GM21515 (cell line): ENCODE data around the gene IDS.
"Not testable (repeated sequence)": the region's sequence is repeated elsewhere in the genome, so short reads cannot be mapped to it uniquely, and the experiment has no call there.

Source experiments
- ATAC-seq: cut with Tn5 transposase; IDR thresholded peaks from one replicate; pipeline ENCODE4 v1.9.1; 2021; ENCODE audit not compliant: unreplicated experiment

IDS gene

DNA sequence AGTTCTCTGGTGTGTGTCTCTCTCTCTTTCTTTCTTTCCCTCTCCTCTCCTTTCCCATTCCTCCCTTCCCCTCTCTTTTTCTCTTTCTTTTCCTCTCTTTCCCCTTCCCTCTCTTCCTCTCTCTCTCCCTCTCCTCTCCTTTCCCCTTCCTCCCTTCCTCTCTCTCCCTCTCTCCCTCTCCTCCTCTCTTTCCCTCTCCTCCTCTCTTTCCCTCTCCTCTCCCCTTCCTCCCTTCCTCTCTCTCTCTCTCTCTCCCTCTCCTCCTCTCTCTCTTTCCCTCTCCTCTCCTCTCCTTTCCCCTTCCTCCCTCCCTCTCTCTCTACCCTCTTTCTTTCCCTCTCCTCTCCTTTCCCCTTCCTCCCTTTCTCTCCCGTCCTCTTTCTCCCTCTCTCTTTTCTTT is 23.3 kb upstream of the IDS start:
- no peak for ATAC-seq

DNA sequence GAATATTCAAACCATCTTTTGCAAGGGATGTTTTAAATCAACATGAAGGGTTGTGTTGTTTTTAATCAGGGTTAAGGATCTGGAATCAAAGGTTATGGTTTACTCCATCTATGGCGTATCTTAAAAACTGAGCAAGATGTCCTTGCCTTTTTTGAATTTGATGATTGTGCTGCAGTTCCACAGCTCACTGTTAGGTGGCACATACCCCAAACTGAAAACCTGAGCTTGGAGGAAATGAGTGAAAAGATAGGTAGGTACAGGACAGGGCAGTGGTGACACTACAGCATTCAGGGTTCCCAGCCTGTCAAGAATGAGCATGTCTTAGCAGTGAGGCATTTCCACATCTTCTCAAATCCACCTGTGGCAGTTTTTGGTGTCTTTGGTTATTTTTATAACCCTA is 22.6 kb upstream of the IDS start:
- no peak for ATAC-seq

DNA sequence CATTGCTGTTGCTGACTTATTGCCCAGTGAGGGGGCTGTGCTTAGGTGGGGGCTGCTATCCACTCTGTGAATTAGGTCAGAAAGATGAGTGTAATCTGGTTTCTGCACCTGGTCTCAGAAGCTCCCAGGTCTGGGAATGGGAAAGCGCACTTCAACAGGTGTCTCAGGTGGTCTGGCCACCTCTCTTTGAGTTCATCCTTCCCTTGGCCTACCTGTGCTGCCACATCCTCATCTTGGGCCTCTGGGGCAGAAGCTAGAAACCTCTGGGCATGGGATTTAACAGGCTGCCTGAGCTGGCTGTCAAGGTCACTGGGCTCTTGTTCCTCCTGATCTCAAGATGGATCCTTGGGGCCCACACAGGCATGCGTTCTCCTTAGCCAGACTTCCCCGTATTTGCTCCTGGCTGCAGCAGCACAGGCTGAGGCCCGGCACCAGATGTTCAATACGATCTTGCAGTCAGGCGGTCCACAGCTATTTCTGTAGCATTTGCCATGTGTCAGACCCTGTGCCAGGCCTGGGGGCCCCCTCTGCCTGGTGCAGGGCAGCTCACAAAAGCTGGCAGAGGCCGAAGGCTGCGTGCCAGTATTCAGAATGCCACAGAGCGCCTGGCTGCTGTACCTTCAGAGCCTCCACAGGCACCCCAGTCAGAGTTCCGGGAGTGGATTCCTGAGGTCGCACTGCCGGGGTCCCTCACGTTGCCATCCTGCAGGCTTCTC is 21.4 kb upstream of the IDS start:
- not testable (repeated sequence) for ATAC-seq

DNA sequence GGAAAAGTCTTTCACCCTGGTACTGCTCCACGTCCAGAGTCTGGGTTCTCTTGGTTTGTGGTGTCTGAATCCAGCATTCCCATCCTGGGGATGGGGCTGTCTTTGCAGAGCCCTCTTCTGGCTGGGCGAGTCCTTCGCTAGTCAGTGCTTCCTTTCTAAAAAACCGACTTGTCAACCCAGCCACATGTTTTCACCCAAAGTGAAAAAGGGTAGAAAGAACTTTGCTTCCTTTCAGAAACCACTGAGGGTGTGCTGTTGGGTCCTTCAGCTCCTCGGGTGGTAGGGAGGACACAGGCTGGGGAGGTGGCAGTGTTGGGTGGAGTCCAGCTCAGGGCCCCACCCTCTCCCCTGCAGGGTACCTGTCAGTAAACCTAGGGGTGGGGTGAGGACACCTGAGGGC is 20.8 kb upstream of the IDS start:
- ATAC-seq = peak; percentile 46

DNA sequence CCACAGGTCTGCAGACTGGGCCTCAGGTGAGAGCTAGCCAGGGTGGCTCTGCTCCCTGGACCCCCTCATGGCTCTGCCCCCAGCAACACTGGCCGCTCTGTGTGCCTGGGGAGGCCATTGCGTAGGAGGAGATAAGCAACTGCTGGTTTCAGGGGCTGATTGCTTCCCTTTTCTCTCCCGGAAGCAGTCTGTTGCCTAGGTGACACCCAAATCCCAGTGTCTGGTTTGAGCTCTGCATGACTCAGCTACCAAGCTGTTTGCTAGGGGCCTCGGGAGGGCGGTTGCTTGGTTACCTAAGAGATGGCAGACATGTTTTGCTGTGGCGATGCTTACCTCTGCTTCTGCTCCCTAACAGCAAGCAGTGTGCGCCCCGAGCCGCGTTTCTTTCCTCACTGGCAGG is 20.3 kb upstream of the IDS start:
- peak; percentile 92 for ATAC-seq

DNA sequence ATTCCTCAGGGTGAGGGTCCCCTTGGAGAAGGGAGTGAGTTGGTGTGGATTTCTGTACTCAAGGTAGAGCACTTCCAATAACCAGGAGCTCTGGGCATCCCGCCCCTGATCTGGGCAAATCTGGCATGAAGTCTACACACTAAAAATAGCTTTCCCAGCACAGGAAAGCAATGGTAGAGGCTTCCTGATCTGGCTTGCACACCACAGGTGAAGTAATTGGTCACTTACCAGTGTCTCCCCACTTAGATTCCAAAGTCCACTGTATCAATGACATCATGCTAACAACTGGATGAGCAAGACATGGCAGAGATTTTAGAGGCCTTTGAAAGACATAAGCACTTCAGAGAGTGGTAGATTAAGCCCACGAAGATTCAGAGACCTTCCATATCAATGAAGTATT is 17.8 kb upstream of the IDS start:
- no peak for ATAC-seq

DNA sequence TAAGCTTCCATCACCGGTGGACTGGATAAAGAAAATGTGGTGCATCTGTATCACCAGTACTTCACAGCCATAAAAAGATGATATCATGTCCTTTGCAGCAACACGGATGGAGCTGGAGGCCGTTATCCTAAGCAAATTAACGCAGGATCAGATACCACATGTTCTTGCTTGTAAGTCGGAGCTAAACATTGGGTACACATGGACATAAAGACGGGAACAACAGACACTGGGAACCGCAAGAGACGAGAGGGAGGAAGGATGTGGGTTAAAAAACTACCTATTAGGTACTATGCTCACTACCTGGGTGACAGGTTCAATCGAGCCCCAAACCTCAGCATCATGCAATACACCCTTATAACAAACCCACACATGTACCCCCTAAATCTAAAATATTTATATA is 16.3 kb upstream of the IDS start:
- ATAC-seq = no peak

DNA sequence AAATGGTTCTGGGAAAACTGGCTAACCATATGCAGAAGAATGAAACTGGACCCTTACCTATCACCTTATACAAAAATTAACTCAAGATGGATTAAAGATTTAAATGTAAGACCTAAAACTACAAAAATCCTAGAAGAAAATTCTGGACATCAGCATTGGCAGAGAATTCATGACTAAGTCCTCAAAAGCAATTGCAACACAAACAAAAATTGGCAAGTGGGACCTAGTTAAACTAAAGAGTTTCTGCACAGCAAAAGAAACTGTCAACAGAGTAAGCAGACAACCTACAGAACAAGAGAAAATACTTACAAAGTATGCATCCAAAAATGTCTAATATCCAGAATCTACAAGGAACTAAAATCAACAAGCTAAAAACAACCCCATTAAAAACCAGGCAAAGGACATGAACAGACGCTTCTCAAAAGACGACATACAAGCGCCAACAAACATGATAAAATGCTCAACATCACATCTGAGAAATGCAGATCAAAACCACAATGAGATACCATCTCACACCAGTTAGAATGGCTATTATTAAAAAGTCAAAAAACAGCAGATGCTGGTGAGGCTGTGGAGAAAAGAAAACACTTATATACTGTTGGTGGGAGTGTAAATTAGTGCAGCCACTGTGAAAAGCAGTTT is 15.7 kb upstream of the IDS start:
- not testable (repeated sequence) for ATAC-seq

DNA sequence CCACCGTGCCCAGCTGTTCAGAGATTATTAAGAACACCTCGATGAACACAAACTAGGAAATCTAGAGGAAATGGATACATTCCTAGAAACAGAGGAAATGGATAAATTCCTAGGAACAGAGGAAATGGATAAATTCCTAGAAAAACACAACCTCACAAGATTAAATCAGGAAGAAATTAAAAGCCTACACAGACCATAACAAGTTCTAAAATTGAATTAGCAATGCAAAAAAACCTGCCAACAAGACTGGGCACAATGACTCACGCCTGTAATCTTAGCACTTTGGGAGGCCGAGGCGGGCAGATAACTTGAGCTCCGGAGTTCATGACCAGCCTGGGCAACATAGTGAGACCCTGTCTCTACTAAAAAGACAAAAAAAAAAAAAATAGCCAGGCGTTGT is 13.1 kb upstream of the IDS start:
- ATAC-seq = no peak

DNA sequence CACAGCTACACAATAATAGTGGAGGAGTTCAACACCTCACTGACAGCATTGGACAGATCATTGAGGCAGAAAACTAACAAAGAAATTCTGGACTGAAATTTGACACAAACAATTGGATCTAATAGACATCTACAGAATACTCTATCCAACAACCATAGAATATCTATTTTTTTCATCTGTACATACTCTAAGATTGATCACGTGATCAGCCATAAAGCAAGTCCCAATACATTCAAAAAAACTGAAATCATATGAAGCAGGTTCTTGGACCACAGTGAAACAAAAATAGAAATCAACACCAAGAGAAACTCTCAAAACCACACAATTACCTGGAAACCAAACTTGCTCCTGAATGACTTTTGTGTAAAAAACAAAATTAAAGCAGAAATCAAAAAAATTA is 12.2 kb upstream of the IDS start:
- ATAC-seq = no peak

DNA sequence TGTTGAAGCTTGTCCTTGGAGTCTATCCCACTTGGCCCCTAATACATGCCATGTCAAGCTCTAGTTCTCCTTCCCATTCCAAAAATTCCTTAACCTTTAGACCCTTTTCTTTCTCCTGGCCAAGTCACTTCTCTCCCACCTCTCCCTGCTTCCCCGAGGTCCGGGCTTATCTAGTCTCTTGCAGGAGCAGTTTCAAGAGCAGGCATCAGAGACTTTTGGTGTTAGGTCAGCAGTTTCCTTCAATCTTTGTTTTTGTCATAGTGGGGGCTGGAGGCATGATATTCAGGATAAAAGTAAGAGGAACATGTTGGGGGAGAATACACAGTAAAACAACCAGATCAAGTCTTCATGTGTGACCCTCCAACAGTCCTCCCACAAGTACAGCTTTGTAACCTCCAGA is 11.5 kb upstream of the IDS start:
- no peak for ATAC-seq

DNA sequence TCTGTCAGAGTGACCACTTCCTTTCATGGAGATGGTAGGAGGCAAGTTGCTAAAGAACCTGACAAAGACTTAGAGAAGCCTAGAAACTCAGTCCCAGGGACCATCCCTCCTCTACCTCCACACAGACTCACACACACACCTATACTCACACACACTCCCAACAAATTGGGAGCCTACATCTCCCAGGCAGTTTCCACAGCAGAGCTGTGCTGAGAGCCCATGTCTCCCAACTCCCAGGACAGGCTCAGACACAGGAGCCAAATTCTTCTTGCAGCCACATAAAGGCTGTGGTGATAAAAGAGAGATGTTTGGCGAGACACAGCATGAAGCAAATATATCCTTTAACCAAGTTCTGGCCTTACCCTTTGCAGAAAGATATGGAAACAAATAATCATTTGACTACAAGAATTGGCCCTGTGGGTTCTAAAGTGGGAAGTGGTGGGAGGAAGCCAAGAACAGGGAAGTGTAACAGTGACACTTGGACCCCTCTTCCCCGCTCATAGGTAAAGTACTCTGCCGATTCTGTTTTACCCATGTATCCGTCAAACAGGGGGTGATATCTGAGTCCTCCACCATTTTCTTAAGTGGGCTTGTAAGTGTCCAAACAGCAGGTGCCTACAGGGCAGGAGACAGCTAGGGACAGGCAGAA is 11.0 kb upstream of the IDS start:
- no peak for ATAC-seq

DNA sequence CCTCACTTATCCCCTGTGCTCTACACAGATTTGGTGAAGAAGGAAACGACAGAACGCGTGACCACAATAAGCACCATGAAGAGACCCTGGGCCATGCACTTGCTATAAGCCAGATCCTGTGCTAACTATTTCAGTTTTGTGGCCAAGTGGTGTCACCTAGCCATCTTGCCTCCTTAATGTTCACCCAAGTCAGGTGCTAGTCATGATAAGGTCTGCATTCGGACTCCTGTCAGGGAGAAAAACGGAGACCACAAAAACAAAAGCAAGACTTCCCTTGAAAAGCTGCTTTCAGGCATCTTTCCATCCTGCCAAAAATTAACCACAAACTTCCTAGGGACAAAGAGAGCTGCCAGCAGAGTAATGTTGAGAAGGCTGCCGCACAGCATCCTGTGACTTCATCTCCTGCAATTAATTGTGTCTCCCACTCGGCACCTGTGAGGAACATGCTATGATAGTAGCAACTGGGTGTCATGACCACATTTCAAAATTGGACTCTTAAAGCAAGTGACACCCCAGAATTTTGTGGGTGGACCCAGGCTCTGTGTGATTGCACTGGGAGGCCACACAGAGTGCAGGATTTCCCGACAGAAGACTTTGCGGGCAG is 8.8 kb upstream of the IDS start:
- ATAC-seq = no peak

DNA sequence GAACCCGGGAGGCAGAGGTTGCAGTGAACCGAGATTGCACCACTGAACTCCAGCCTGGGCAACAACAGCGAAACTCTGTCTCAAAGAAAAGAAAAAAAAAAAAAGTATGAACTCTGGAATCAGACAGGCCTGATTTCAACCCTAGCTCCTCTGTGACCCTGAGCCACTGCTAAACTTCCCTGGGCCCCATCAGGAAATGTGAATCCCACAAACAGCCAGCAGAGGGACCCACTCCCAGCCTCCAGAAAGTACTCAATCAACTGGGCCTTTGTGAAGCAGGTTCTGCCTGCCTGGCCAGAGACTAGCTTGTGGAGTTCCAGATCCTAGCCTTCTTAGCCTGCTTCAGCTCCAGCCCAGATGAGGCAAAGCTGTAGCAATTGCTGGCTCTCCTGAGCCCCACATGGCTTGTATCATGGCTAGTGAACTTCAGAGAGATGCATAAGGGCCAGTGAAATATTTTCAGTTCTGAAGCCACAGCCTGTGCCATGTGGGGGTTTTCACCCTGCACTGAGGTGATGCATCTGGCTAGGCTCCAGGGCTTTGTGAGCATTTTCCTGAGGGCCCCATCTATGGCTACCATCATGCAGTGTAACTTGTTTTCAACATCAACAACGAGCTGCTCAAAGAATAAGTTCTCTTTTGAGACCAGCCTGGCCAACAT is 7.2 kb upstream of the IDS start:
- ATAC-seq = peak; percentile 92

DNA sequence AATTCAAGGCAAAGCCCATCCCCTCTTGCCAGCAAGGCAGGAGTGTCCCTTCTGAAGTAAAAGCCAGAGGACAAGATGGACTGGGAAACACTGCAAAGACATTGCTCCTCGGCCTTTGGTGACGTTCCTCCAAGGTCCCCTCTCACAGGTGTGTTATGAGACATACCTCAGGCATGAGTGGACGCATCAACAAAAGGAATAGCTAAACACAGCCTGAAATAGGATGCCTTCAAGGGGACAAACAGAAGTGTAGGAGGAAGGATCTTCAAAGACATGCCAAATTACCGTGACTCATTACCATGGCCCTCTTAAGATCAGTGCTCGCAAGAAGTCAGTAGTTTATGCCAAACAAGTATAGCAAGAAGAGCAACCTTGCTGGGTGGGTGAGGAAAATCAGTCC is 6.0 kb upstream of the IDS start:
- no peak for ATAC-seq

DNA sequence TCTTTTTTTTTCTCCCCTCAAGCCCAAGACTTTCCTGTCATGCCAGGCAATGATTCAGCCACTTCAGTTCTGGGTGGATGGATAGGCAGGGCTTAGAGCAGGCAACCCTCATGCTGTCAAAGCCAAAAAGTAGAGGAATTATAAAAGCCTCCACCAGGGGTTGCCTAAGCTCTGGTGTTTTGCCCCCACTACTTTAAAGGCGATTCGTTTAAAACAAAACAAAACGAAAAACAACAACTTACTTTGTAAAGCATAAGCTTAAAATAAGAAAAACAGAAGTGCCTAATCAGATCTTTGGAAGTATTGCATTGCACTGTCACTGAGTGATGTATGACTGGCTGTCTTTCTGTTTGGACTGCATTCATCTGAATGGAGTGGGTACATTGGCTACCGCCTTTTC is 5.3 kb upstream of the IDS start:
- no peak for ATAC-seq

DNA sequence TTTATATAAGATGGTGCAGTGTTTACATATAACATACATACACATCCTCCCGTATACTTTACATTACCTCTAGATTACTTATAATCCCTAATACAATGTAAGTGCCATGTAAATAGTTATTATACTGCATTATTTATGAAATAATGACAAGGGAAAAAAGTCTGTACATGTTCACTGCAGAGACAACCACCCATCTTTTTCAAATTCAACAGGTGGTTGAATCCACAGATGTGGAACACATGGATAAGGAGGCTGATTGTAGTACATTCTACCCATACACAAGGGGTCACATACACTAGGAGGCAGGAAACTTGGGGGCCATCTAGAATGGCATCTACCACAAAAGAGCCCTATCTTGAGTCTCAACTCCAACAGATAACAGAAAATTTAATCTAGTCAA is 3.4 kb upstream of the IDS start:
- ATAC-seq = no peak

DNA sequence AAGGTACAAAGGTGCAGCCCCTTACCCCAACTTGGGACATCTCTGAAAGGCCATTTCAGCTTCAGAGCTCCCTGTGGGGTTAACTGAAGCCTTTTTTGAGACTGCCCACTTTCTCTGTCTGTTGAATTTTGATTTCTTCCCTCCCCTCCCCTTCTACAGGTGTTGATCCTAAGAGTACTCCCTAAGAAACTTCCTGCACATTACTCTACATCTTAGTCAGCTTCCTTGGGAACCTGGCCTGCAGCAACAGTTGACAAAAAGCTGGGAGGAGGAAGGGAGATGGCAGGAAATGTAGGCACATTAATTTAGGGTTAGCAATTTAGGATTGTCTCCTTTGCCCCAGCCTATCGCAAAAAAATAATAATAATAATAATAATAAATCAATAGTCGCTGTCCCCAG is 1.2 kb upstream of the IDS start:
- ATAC-seq = no peak

DNA sequence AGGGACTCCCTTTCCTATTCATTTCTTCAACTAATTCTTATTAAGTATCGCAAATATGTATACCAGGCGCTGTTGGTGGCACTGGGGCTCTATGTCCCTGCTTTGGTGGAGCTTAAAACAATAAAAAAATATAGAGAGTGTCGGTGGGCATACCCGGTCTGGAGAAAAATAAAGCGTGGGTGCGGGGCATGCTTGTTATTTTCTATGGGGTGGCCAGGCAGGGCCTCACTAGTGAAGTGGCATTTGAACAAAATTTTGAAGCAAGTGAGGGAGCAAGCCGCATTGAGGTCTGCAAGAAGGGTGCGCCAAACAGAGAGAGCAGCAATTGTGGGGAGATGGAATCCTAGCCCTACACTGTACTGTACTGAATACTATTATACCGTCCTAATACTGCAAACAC is 565 bp upstream of the IDS start:
- no peak for ATAC-seq

DNA sequence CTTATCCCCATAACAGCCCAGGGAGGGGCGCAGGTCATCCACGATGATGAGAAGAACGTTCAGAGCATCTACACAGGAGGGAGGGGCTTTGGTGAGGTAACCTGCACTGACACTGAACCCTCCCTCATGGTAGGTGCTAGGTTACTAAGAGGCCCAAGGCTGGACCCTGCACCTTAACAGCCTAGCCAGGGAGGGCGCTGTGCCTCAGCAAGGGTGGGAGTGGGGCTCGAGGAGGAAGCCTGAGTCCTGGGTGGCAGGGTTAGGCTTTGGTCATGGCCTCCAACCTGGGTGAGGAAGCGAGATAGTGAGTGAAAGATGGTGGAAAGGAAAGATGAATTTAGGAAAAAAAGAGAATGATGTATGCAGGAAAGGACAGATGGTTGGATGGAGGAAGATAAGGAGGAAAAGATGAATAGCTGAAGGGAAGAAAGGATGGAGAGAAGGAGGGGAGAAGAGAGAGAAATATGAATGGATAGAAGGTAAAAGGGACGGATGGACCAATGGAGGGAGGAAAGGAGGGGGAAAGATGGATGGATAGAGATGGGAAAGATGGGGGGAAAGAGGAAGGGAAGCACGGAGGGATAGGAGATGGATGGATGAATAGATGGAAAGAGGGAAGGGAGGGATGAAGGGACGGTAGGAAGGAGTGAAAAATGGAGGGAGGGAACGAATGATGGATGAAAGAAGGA is 736 bp downstream of the IDS start:
- peak; percentile 48 for ATAC-seq

DNA sequence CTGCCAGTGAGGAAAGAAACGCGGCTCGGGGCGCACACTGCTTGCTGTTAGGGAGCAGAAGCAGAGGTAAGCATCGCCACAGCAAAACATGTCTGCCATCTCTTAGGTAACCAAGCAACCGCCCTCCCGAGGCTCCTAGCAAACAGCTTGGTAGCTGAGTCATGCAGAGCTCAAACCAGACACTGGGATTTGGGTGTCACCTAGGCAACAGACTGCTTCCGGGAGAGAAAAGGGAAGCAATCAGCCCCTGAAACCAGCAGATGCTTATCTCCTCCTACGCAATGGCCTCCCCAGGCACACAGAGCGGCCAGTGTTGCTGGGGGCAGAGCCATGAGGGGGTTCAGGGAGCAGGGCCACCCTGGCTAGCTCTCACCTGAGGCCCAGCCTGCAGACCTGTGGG is 1.7 kb downstream of the IDS start:
- peak; percentile 76 for ATAC-seq
